HCEC 1CT (cell line): ENCODE measurements around the gene LZIC.
"Not testable (repeated sequence)": the region's sequence is repeated elsewhere in the genome, so short reads cannot be mapped to it uniquely, and the experiment has no call there.

Experiments used
- DNase-seq: peaks from one replicate; pipeline ENCODE4 v3.0.0-alpha.2; 2017

The LZIC gene

DNA sequence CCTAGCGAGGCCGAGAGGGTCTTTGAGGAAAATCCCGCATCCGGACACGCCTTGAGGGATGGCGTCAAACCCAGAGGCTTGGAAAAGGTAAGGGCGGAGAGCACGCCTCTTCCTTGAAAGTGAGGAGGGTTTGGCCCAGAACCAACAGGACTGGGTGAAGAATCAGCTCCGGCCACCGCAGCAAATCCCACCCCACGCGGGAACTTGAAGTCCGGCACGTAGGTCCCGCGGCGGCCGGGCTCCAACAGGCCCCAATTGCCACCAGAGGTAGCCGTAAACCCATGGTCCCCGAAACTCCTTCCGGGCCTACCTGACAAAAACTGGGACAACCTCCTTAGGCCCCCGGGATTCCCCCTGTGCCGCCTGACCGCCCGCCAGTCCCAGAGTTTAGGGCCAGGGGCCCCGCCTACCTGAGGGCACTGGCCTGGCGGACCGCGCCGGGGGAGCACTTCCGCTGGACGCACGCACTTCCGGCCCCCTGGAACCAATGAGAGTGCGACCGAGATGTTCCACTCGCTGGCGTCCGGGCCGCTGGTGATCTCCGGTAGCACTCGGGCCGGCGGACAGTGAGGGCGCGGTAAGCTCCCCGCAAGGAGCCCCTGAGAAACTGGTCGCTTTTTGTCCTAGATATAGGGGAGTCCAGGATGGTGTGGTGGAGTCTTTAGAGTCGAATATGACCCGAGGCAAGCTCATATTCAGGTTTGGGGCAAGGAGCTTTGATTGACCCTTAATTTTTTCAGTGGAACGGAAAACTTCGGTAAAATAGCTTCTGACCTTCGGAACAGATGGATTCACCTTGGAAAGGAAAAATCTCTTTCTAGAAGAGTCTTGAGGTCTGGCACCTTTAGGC lies at the start of gene LZIC, which contains the start of gene NMNAT1:
LZIC (minus strand) TSS at position 453 of the 850 bp plus-strand sequence. CDS start 6,772 bp downstream, outside the sequence.
NMNAT1 (plus strand) TSS at position 537 of the 850 bp plus-strand sequence. CDS start 28,599 bp downstream, outside the sequence.
- peak; percentile 94 for DNase-seq

GRCh38 chr1:9992910-9993309 lies 49.7 kb upstream of the LZIC start:
- DNase-seq: no peak

GRCh38 chr1:9990944-9991343 lies 47.8 kb upstream of the LZIC start:
- no peak for DNase-seq

GRCh38 chr1:9989773-9990172 lies 46.6 kb upstream of the LZIC start:
- DNase-seq: no peak

DNA sequence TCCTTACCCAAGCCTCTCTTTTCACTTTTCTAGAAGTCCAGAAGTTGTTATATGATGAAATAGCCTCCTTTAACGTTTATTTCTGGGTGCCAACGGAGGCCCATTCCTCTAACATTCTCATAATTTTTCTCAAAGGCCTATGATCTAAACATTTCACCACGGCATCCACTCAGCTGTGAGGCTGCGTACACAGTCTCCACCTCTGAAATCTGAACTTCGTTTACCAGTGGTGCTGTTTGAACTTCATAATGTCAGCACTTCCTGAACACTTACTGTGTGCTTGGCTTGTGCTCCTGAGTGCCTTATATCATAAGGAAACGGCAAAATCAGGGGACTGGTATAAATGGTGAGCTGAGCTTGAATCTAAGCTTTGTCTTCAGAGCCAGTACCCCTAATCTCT lies 41.8 kb upstream of the LZIC start:
- no peak for DNase-seq

DNA sequence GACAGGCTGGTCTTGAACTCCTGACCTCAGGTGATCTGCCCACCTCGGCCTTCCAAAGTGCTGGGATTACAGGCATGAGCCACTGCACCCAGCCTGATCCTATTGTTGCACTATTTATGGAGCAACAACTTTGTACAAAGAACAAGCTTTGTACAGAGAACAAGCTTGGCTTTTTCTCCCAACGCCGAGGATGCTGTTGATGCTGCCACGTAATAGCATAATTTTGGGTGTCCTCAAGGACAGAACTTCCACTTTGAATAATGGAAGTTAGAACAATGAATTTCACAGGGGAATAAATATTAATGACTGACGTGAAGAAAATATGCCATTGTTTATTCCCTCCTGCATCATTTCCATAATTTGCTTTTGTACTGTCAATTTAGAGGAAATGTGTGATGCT lies 41.1 kb upstream of the LZIC start:
- no peak for DNase-seq

GRCh38 chr1:9960706-9961562 lies 17.7 kb upstream of the LZIC start:
- no peak for DNase-seq

GRCh38 chr1:9960011-9960410 lies 16.8 kb upstream of the LZIC start:
- no peak for DNase-seq

DNA sequence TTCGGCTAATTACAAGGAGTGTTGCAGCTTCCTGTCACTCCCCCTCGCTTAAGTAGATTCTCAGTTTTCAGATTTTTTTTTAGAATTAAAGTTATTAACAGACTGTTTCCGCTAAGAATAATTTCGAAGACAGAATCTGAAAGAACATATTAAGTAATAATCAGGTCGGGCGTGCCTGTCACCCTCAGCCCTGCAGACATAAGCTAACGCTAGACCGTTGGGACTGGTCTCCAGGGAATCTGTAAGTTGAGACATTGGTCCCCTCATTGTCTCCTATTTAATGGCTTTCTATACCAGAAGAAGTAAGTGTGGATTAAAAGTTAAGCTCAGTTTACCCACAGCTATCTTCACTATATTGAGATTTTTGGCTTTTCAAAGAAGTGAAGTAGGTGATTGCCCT lies 14.5 kb upstream of the LZIC start:
- no peak for DNase-seq

DNA sequence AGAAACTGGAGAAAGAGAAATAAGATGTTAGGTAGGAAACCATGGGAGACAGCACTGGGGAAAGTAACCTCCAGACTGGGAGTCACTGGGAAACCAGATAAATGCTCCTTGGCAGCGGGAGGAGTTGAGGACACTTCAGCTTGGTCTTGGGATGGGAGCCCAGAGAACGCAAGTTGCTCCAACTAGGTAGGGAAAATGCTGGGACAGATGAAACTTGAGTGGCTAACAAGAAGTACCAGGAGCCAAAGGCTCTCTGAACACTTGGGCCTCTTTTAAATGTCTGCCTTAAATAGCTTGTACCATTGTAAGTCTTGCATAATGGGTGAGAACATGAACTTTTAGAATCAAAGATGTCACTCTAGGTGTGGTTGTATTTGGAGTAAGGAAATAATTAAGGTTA lies 3.1 kb upstream of the LZIC start:
- DNase-seq: no peak

- peak; percentile 54 for DNase-seq
Observed at GRCh38 chr1:9942399-9942938, 722 bp downstream of the LZIC start.

DNA sequence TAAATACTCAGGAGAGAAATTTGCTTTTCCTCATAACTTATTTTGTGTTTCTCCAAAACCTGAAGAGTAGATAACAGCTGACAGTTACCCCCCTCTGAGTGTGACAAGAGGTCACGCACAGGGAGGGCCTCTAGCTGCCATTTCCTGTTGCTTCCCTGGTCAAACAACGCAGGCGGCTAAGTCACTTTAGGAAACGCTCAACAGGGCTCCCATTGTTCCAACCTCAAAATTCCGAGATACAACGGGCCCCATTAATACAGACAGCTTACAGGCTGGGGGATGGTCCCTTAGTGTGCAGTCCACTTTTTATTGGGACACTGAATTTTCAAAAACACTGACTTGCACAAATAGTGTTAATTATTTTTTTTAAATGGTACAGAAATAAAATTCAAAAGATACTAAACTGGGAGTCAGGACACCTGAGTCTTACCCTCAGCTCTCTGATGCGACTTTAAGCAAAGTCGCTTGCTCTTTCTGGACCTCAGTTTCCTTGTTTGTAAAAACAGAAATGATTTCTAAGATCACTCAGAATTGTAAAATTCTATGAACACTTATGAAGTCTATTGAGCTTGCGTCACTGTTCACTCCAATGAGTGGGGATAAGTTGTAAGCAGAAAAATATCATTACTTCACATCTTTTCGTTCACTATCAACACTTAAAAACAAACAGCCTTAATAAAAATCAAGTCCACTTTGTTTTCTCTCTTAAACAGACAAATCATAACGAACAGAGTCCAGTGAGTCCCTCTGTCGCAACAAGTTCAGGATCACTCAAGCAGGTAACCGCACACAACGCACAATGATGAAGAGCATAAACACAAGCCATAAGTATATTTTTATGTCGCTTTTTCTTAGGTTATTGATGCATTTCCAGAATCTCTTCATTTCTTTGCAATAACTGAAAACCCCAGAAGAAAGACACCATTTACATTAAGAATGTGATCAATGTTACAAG lies 13.5 kb downstream of the LZIC start:
- DNase-seq: no peak

GRCh38 chr1:9927259-9927658 lies 15.9 kb downstream of the LZIC start:
- DNase-seq: no peak

- no peak for DNase-seq
Observed at GRCh38 chr1:9922342-9922741, 20.8 kb downstream of the LZIC start.

GRCh38 chr1:9920606-9921005 lies 22.6 kb downstream of the LZIC start:
- no peak for DNase-seq

DNA sequence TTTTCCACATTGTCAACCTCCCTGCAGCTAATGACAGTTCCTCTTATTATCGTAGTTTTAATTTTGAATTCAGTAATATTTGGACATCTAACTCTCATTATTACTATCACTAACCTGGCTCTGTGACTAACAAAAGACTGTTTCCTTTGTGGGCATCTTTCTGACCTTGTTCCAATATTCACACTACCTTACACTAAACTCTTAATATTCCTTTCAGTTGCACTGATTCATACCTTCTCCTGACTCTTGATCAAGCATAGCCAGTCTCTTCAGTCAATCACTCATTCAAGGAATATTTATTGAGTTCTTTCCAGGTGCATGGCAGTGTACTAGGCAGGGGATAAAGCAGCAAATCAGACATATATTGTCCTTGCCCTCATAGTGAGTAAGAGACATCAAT lies 25.3 kb downstream of the LZIC start:
- DNase-seq: no peak

DNA sequence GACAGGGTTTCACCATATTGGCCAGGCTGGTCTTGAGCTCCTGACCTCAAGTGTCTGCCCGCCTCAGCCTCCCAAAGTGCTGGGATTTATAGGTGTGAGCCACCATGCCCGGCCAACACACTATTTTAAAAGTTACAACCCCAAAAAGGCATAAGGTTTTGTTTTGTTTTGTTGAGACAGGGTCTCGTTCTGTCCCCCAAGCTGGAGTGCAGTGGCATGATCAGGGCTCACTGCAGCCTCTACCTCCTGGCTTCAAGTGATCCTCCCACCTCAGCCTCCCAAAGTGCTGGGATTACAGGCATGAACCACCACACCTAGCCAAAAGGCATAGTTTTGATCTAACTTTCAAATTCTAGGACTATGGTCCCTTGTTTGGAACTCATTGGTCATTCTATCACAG lies 25.7 kb downstream of the LZIC start:
- DNase-seq: not testable (repeated sequence)

DNA sequence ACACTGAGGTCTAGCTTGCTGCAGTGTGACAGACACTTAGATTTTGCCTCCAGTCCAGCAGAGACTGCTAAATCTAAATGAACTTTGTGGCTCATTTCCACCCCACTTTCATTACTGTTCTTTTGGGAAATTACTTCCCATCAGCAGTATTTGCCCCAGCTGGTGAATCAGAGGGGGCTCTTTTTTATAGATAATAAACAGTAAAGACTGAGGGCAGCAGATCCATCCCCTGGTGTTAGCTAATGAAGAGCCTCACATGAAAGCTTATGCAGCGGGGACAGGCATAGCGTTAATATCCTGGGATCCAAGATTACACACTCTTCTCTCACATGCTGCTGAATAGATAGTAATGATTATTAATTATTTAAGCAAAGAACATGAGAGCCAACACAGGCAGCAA lies 26.7 kb downstream of the LZIC start:
- DNase-seq: no peak

DNA sequence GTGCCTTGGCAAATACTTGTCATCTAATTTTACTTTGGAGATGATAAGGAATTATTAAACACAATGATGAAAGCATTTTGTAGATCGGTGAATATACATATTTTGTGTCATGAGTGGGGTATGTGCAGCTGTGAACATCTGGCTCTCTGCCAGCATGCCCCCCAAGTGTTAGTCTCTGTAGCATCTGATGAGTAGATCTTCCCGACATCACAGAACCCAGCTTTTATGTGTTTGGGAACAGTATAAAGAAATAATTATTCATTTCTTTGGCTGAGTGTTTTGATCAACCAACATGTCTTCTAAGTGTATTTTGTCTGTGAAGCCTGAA lies 28.6 kb downstream of the LZIC start:
- DNase-seq: no peak

- no peak for DNase-seq
Observed at GRCh38 chr1:9912264-9912936, 30.8 kb downstream of the LZIC start.

DNA sequence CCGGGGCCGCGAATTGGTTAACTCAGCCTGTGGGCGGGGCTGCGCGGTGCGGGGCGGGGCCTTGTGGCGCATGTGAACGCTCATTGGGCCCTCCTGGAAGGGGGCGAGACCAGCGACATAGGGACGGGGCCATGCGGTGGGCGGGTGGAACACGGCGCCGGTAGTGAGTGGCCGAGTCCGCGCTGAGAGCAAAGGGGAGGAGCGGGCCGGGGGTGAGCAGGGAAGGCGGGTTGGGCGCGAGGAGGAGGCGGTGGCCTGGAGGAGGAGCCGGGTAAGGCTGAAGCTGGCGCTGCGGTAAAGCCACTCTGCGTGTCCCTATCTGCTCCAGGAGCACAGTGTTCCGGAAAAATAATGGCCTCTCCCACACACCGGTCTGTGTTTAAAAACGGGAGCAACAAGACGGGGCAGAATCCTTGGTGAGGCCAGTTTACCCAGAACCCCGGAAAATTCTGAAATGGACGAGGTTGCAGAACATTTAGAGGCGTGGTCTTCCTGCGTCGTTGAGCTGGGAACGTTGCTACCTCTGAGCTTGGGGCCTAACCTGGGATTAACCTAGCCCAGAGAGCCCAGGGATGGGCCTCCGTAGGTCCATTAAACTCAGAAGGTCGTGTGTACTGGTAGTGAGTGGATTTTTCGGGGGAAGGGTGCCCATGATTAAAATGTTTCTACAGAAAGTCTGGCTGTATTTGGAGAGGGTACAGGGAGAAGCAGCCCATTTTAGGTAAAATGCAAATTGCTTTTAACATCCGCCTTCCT lies 32.6 kb downstream of the LZIC start:
- peak; percentile 99 for DNase-seq
